Measurements from ENCODE around the gene CHST1.

- TF ChIP-seq CTCF (conservative IDR thresholded peaks at IDR 0.05; ENCODE audit: low read depth in 2 of 2): no peak
- TF ChIP-seq EZH2 (IDR thresholded peaks at IDR 0.05; ENCODE audit: low read depth, unreplicated experiment): no peak
- no peak for TF ChIP-seq JUNB (IDR thresholded peaks at IDR 0.05; ENCODE audit: unreplicated experiment)
- TF ChIP-seq REST (IDR thresholded peaks at IDR 0.05; ENCODE audit: unreplicated experiment): no peak
- no peak for TF ChIP-seq POLR2AphosphoS5 (IDR thresholded peaks at IDR 0.05; ENCODE audit: low read depth)
- TF ChIP-seq EZH2phosphoT487 (IDR thresholded peaks at IDR 0.05; ENCODE audit: unreplicated experiment): no peak
- no peak for TF ChIP-seq ZNF331 (CRISPR knock-in tag; IDR thresholded peaks at IDR 0.05; ENCODE audit: low read depth)
- TF ChIP-seq ZNF114 (CRISPR knock-in tag; IDR thresholded peaks at IDR 0.05): no peak
- TF ChIP-seq CREB1 (CRISPR knock-in tag; IDR thresholded peaks at IDR 0.05; ENCODE audit: low read depth): no peak
- no peak for TF ChIP-seq NANOG (IDR thresholded peaks at IDR 0.05; ENCODE audit: borderline replicate concordance)
- no peak for TF ChIP-seq STAT1 (IDR thresholded peaks at IDR 0.05; ENCODE audit: unreplicated experiment)
Measured at GRCh38 chr11:45677770-45678512, 12.5 kb upstream of the CHST1 start.

Data from GM23338 (cell line).